Measurements from ENCODE around the gene MTG2. TPM values are rescaled to one million over a fixed set of nuclear protein-coding genes. Genes with fewer than 3 reads are reported as not detected.

Gene MTG2
- total and polyA plus RNA-seq, 10 of the 15 experiments (the other 5 are each of a cell fraction or from before 2014, with no cell fraction given), result 6.2 to 52.4 (median 34.3) TPM

GRCh38 chr20:62142252-62143080 is 40.4 kb upstream of the MTG2 start:
- no peak for FAIRE-seq
- ChIA-PET RAD21 (ENCODE audit: unreplicated experiment) (interaction anchor here (1.9 kb wide), 1 partner anchor 131 kb away, joined by 16 read pairs; no protein-coding TSS in a partner anchor), CTCF (interaction anchor here (0.6 to 1.8 kb wide), 8 partner anchors 10 to 134 kb away, joined by 3 to 26 read pairs (median 4); partner anchors contain the start of gene LSM14B), POLR2A (interaction anchor here (1.0 to 1.7 kb wide), 6 partner anchors 15 to 75 kb away, joined by 3 to 8 read pairs (median 4); no protein-coding TSS in a partner anchor), SMC1A (ENCODE audit: uncharacterized antibody, unreplicated experiment) (interaction anchor here (0.5 to 2.0 kb wide), 4 partner anchors 18 to 1488 kb away, joined by 4 to 14 read pairs (median 6); no protein-coding TSS in a partner anchor)
- ATAC-seq, result peak; percentile 19
- Histone ChIP-seq H3K9ac (ENCODE audit: control insufficient read depth, insufficient read depth, low read length) (peak overlapping the region; percentile 90), H3K9me3 (replicated peaks; ENCODE audit: control insufficient read depth, insufficient read depth, low read length) (no peaks in the 10 kb centered on the region), H2AFZ (ENCODE audit: control insufficient read depth, low read depth, low read length) (no peak overlapping the region), H3K4me2 (ENCODE audit: control insufficient read depth, insufficient read depth) (peak overlapping the region; percentile 95), H3K79me2 (ENCODE audit: control insufficient read depth, insufficient read depth, low read length) (peaks cover 79% of the 10 kb centered on the region), H3K36me3 (ENCODE audit: control insufficient read depth in 2 of 2, insufficient read depth in 2 of 2, low read length in 1 of 2) (peaks cover 20 to 30% of the 10 kb centered on the region in 2 experiments), H3K27ac (ENCODE audit: control insufficient read depth, insufficient read depth) (peak overlapping the region; percentile 80), H4K20me1 (ENCODE audit: control insufficient read depth, insufficient read depth) (peaks cover 16% of the 10 kb centered on the region), H3K4me1 (ENCODE audit: control insufficient read depth, insufficient read depth, low read length) (peaks cover 12% of the 10 kb centered on the region), H3K27me3 (replicated peaks in 1 of 2; ENCODE audit: control insufficient read depth in 2 of 2, insufficient read depth in 2 of 2, low read length in 1 of 2) (no peaks in the 10 kb centered on the region), H3K4me3 (peak overlapping the region; percentile 93)
- WGBS (ENCODE audit: insufficient coverage, insufficient replicate concordance, low lambda C conversion rate, missing lambda C conversion rate), result 1% methylated on average over 55 of the region's 71 CpGs
- intact Hi-C loops (cut with micrococcal nuclease; ENCODE audit: unreplicated experiment) (loop anchor here (2.0 to 5.0 kb wide), 2 partner anchors 20 to 80 kb away; partner anchors contain the start of gene LSM14B), in situ Hi-C loops (cut with MboI) (no loop called here)
- no TSS peak for BruUV-seq (replicated peaks)
- no peak for DNase-seq (ENCODE audit: low read depth, low spot score)
- TF ChIP-seq IRF4 (IDR thresholded peaks at IDR 0.05; ENCODE audit: low read depth, low read length), result no peak
- 0 out of 2 replicates have a peak, but pooled peaks have one; percentile 46 for TF ChIP-seq ZNF217 (IDR thresholded peaks at IDR 0.05)
- TF ChIP-seq ASH2L (IDR thresholded peaks at IDR 0.05; ENCODE audit: borderline replicate concordance, low read depth), result no peak
- no peak for TF ChIP-seq HCFC1 (IDR thresholded peaks at IDR 0.05; ENCODE audit: low read length)
- no peak for TF ChIP-seq MYB (IDR thresholded peaks at IDR 0.05; ENCODE audit: borderline replicate concordance, low read depth, low read length)
- no peak for TF ChIP-seq CHD2 (IDR thresholded peaks at IDR 0.05; ENCODE audit: borderline replicate concordance, low read depth, low read length)
- TF ChIP-seq CTCF (IDR thresholded peaks at IDR 0.05 in 2 of 3, conservative IDR thresholded peaks at IDR 0.05 in 1 of 3; ENCODE audit: control insufficient read depth in 2 of 3, extremely low read depth in 1 of 3, insufficient read depth in 1 of 3, low read depth in 3 of 3, low read length in 3 of 3), result no peak
- TF ChIP-seq REST (IDR thresholded peaks at IDR 0.05; ENCODE audit: low read depth, low read length), result no peak
- no peak for TF ChIP-seq POLR2AphosphoS5 (IDR thresholded peaks at IDR 0.05; ENCODE audit: low read length)
- no peak for TF ChIP-seq TCF3 (IDR thresholded peaks at IDR 0.05; ENCODE audit: borderline replicate concordance, insufficient read depth, low read depth, low read length)
- peak; percentile 18 for TF ChIP-seq MYC (IDR thresholded peaks at IDR 0.05; ENCODE audit: insufficient read depth, insufficient read length, insufficient replicate concordance, low read length, severe bottlenecking)
- peak; percentile 72; the same call in 1 of the 2 replicates for TF ChIP-seq GATAD2B (conservative IDR thresholded peaks at IDR 0.05; ENCODE audit: low read depth)
- TF ChIP-seq NR2F1 (conservative IDR thresholded peaks at IDR 0.05), result peak; percentile 41; the same call in 1 of the 2 replicates
- TF ChIP-seq NKRF (conservative IDR thresholded peaks at IDR 0.05), result no peak

Measured in GM12878 (cell line).